ENCODE data around the gene HECA. TPM values are rescaled to one million over a fixed set of nuclear protein-coding genes. Genes with fewer than 3 reads are reported as not detected.

HECA gene
- total RNA-seq, 1 experiment from 2014 or later: 11.6 TPM

DNA sequence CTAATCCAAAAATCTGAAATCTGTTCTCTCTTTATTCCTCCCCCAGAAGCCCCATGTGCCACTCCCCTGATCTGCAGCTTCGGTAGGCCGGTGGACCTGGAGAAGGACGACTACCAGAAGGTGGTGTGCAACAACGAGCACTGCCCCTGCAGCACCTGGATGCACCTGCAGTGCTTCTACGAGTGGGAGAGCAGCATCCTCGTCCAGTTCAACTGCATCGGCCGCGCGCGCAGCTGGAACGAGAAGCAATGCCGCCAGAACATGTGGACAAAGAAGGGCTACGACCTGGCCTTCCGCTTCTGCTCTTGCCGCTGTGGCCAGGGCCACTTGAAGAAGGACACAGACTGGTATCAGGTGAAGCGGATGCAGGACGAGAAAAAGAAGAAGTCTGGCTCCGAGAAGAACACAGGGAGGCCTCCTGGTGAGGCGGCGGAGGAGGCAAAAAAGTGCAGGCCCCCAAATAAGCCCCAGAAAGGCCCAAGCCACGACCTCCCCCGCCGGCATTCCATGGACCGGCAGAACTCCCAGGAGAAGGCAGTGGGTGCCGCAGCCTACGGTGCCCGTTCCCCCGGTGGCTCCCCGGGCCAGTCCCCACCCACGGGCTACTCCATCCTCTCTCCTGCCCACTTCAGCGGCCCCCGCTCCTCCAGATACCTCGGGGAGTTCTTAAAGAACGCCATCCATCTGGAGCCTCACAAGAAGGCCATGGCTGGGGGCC, 31.5 kb downstream of the HECA start:
- no peak overlapping the region for H3K4me3 ChIP-seq
- ChIA-PET POLR2A (ENCODE audit: unreplicated experiment) (no interaction called here), CTCF (no interaction called here)
- H3K9me3 ChIP-seq (ENCODE audit: insufficient read depth, low read depth): no peaks in the 10 kb centered on the region
- DNase-seq: no peak
- H2AFZ ChIP-seq: no peak overlapping the region
- no peaks in the 10 kb centered on the region for H3K4me1 ChIP-seq (replicated peaks; ENCODE audit: insufficient read depth)
- H3K27ac ChIP-seq: no peak overlapping the region
- intact Hi-C loops (cut with micrococcal nuclease; ENCODE audit: unreplicated experiment): no loop called here
- BruUV-seq (replicated peaks): no TSS peak
- no peaks in the 10 kb centered on the region for H3K27me3 ChIP-seq (ENCODE audit: insufficient read depth, low read depth)
- H3K4me2 ChIP-seq: no peak overlapping the region
- no peaks in the 10 kb centered on the region for H3K79me2 ChIP-seq (ENCODE audit: low read depth)
- H3F3A ChIP-seq (ENCODE audit: insufficient read depth, low read depth): no peaks in the 10 kb centered on the region
- no peaks in the 10 kb centered on the region for H3K9me2 ChIP-seq (ENCODE audit: insufficient read depth)
- 0 out of 2 replicates have a peak, but pooled peaks cover 4% of the 10 kb centered on the region for H3K36me3 ChIP-seq (ENCODE audit: low read depth)
- no peaks in the 10 kb centered on the region for H4K20me1 ChIP-seq (ENCODE audit: insufficient read depth)
- no peak for TF ChIP-seq EZH2 (IDR thresholded peaks at IDR 0.05; ENCODE audit: low read depth)
- TF ChIP-seq, protein P1, sequence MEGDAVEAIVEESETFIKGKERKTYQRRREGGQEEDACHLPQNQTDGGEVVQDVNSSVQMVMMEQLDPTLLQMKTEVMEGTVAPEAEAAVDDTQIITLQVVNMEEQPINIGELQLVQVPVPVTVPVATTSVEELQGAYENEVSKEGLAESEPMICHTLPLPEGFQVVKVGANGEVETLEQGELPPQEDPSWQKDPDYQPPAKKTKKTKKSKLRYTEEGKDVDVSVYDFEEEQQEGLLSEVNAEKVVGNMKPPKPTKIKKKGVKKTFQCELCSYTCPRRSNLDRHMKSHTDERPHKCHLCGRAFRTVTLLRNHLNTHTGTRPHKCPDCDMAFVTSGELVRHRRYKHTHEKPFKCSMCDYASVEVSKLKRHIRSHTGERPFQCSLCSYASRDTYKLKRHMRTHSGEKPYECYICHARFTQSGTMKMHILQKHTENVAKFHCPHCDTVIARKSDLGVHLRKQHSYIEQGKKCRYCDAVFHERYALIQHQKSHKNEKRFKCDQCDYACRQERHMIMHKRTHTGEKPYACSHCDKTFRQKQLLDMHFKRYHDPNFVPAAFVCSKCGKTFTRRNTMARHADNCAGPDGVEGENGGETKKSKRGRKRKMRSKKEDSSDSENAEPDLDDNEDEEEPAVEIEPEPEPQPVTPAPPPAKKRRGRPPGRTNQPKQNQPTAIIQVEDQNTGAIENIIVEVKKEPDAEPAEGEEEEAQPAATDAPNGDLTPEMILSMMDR (conservative IDR thresholded peaks at IDR 0.05): no peak

GRCh38 chr6:139166956-139167313, 32.1 kb downstream of the HECA start:
- no peak overlapping the region for H3K27ac ChIP-seq
- H2AFZ ChIP-seq: no peak overlapping the region
- no peak for DNase-seq
- no peaks in the 10 kb centered on the region for H3K9me2 ChIP-seq (ENCODE audit: insufficient read depth)
- TF ChIP-seq EZH2 (IDR thresholded peaks at IDR 0.05; ENCODE audit: low read depth): no peak
- TF ChIP-seq, protein P1 (conservative IDR thresholded peaks at IDR 0.05): no peak
- ChIA-PET POLR2A (ENCODE audit: unreplicated experiment) (no interaction called here), CTCF (no interaction called here)
- H3K9me3 ChIP-seq (ENCODE audit: insufficient read depth, low read depth): no peaks in the 10 kb centered on the region
- no TSS peak for BruUV-seq (replicated peaks)
- H3K79me2 ChIP-seq (ENCODE audit: low read depth): no peaks in the 10 kb centered on the region
- no peak overlapping the region for H3K4me3 ChIP-seq
- intact Hi-C loops (cut with micrococcal nuclease; ENCODE audit: unreplicated experiment): no loop called here
- 0 out of 2 replicates have a peak, but pooled peaks cover 4% of the 10 kb centered on the region for H3K36me3 ChIP-seq (ENCODE audit: low read depth)
- no peaks in the 10 kb centered on the region for H3F3A ChIP-seq (ENCODE audit: insufficient read depth, low read depth)
- H3K4me1 ChIP-seq (replicated peaks; ENCODE audit: insufficient read depth): no peaks in the 10 kb centered on the region
- no peaks in the 10 kb centered on the region for H3K27me3 ChIP-seq (ENCODE audit: insufficient read depth, low read depth)
- no peaks in the 10 kb centered on the region for H4K20me1 ChIP-seq (ENCODE audit: insufficient read depth)
- H3K4me2 ChIP-seq: no peak overlapping the region

DNA sequence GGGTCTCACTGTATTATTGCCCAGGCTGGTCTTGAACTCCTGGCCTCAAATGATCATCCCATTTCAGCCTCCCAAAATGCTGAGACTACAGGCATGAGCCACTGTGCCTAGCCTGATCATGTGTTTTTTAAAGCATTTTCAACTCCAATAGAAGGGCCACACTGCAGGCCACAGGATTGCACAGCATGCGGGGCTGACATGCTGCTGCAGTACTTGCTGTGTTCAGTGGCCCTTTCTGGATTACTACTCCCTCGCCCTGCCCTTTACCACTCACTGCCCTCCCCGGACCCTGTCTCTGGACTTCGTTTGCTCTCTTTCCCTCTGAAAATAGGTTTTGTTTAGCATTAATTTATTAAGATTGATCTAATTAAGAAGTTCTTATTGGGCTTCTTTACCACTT, 37.3 kb downstream of the HECA start:
- Histone ChIP-seq H2AFZ (no peak overlapping the region), H3K79me2 (ENCODE audit: low read depth) (no peaks in the 10 kb centered on the region), H3K36me3 (ENCODE audit: low read depth) (0 out of 2 replicates have a peak, but pooled peaks cover 4% of the 10 kb centered on the region), H3K27ac (no peak overlapping the region), H3K4me2 (no peak overlapping the region), H3K27me3 (ENCODE audit: insufficient read depth, low read depth) (no peaks in the 10 kb centered on the region), H4K20me1 (ENCODE audit: insufficient read depth) (no peaks in the 10 kb centered on the region), H3K4me1 (replicated peaks; ENCODE audit: insufficient read depth) (no peaks in the 10 kb centered on the region), H3F3A (ENCODE audit: insufficient read depth, low read depth) (no peaks in the 10 kb centered on the region), H3K9me3 (ENCODE audit: insufficient read depth, low read depth) (no peaks in the 10 kb centered on the region), H3K4me3 (no peak overlapping the region), H3K9me2 (ENCODE audit: insufficient read depth) (no peaks in the 10 kb centered on the region)
- no peak for TF ChIP-seq EZH2 (IDR thresholded peaks at IDR 0.05; ENCODE audit: low read depth)
- TF ChIP-seq, protein P1 (conservative IDR thresholded peaks at IDR 0.05): no peak
- intact Hi-C loops (cut with micrococcal nuclease; ENCODE audit: unreplicated experiment): no loop called here
- BruUV-seq (replicated peaks): no TSS peak
- ChIA-PET POLR2A (ENCODE audit: unreplicated experiment) (interaction anchor here (0.6 kb wide), 1 partner anchor 73 kb away, joined by 4 read pairs; no protein-coding TSS in a partner anchor), CTCF (no interaction called here)
- no peak for DNase-seq

Data from PC-9 (cell line).